Gastroesophageal sphincter (tissue), 4 donors: ENCODE results near the gene ARHGAP42. TPM values are rescaled to one million over a fixed set of nuclear protein-coding genes. Genes with fewer than 3 reads are reported as not detected.
"Not testable (repeated sequence)": the region's sequence is repeated elsewhere in the genome, so short reads cannot be mapped to it uniquely, and the experiment has no call there.

Source experiments
- ATAC-seq: fragments of 150-250 bp; one replicate; pipeline ENCODE4 v1.9.1; 2016; ENCODE audit warnings: mild to moderate bottlenecking, moderate library complexity
- H3K27ac ChIP-seq, 4 donors: fragments of 200-600 bp; sonication (generic) in 3 of 4; 1 replicate in 3 of 4; 2 replicates in 1 of 4; pipeline ENCODE4 v1.5.1; 2016 to 2019
- H3K27me3 ChIP-seq: fragments of 200-600 bp; sonication (generic); one replicate; pipeline ENCODE4 v1.5.1; 2019
- H3K36me3 ChIP-seq, 2 donors: fragments of 200-600 bp; sonication (generic); one replicate each; pipeline ENCODE4 v1.5.1; 2019; ENCODE audit warnings: control low read depth in 1 of 2
- H3K4me1 ChIP-seq, 3 donors: fragments of 200-600 bp; sonication (generic); 1 replicate in 2 of 3; 2 replicates in 1 of 3; pipeline ENCODE4 v1.5.1; 2016 to 2019; ENCODE audit warnings: control low read depth in 2 of 3
- H3K4me3 ChIP-seq, 2 donors: fragments of 200-600 bp; sonication (generic); one replicate each; pipeline ENCODE4 v1.5.1; 2019; ENCODE audit warnings: mild to moderate bottlenecking in 1 of 2, moderate library complexity in 1 of 2
- H3K9me3 ChIP-seq, 3 donors: fragments of 200-600 bp; sonication (generic); one replicate each; pipeline ENCODE4 v1.5.1; 2017 to 2019; ENCODE audit warnings: control low read depth in 2 of 3
- CTCF ChIP-seq, 4 experiments: fragments of 200-600 bp in 2 of 4; fragments of 450-650 bp in 2 of 4; sonication (generic) in 1 of 4; IDR thresholded peaks; one replicate each; pipeline ENCODE4 v1.5.1; 2017 to 2019; ENCODE audit warnings: antibody characterized with exemption in 4 of 4, mild to moderate bottlenecking in 2 of 4, moderate library complexity in 2 of 4
- EP300 ChIP-seq: sonication (generic); formaldehyde crosslinking; IDR thresholded peaks from one replicate; pipeline ENCODE4 v1.6.1; 2017; ENCODE audit warnings: antibody characterized with exemption, mild to moderate bottlenecking
- POLR2A ChIP-seq, 2 donors: fragments of 450-650 bp; IDR thresholded peaks; one replicate each; pipeline ENCODE4 v1.6.1; 2017; ENCODE audit warnings: antibody characterized with exemption in 2 of 2, mild to moderate bottlenecking in 2 of 2, moderate library complexity in 1 of 2
- POLR2AphosphoS5 ChIP-seq: sonication (generic); formaldehyde crosslinking; IDR thresholded peaks from one replicate; pipeline ENCODE4 v1.6.1; 2017; ENCODE audit warnings: antibody characterized with exemption
- WGBS, 2 donors: methylation state at CpG; one replicate each; pipeline ENCODE4 v1.1.5; 2018; ENCODE audit warnings: low coverage in 1 of 2; 5-methylcytosine and 5-hydroxymethylcytosine counted together
- total RNA-seq, 4 donors: library from RNA; depleted of rRNA; stranded (reverse); fragments of >200 nt; gene quantifications; one replicate each; pipeline ENCODE4 v1.1.0, GENCODE V29; 2016

ARHGAP42 gene
- total RNA-seq, 4 donors from 2014 or later, result 6.3 to 29.1 (median 9.9) TPM

- 92 to 98% methylated on average over 4 of the region's 4 CpGs for WGBS, 2 donors
- H3K4me3 ChIP-seq, result no peak overlapping the region
- no peak overlapping the region for H3K27ac ChIP-seq
- no peak for ATAC-seq
- no peaks in the 10 kb centered on the region for H3K4me1 ChIP-seq
- no peaks in the 10 kb centered on the region for H3K9me3 ChIP-seq
- no peak for TF ChIP-seq POLR2A (IDR thresholded peaks at IDR 0.05)
- no peak for TF ChIP-seq POLR2AphosphoS5
- no peak for TF ChIP-seq EP300
- H3K27me3 ChIP-seq, result no peaks in the 10 kb centered on the region
- H3K36me3 ChIP-seq, result no peaks in the 10 kb centered on the region
Measured at GRCh38 chr11:100663996-100664395, 23.1 kb upstream of the ARHGAP42 start.

- not testable (repeated sequence) for ATAC-seq, H3K36me3 ChIP-seq, H3K27ac ChIP-seq, H3K9me3 ChIP-seq, H3K4me3 ChIP-seq, H3K27me3 ChIP-seq, H3K4me1 ChIP-seq
- WGBS, 2 donors, result 98 to 100% methylated on average over 1 to 3 of the region's 3 CpGs
Measured at GRCh38 chr11:100666816-100667215, 20.3 kb upstream of the ARHGAP42 start.

GRCh38 chr11:100667449-100667848, 19.6 kb upstream of the ARHGAP42 start:
- H3K36me3 ChIP-seq, result no peaks in the 10 kb centered on the region
- no peaks in the 10 kb centered on the region for H3K27me3 ChIP-seq
- H3K4me1 ChIP-seq, result peaks cover 0 to 5% (median 0%) of the 10 kb centered on the region in 3 donors
- TF ChIP-seq POLR2A (IDR thresholded peaks at IDR 0.05) (no peak), EP300 (no peak), CTCF (IDR thresholded peaks at IDR 0.05) (no peak), POLR2AphosphoS5 (peak; percentile 65)
- WGBS, 2 donors, result 67% methylated on average over 5 to 6 of the region's 6 CpGs
- no peak for ATAC-seq
- H3K4me3 ChIP-seq, result no peak overlapping the region
- no peaks in the 10 kb centered on the region for H3K9me3 ChIP-seq
- no peak overlapping the region for H3K27ac ChIP-seq

- WGBS, 2 donors, result 90 to 100% methylated on average over 2 of the region's 2 CpGs
- no peak for ATAC-seq
- Histone ChIP-seq H3K4me1 (peaks cover 0 to 14% (median 0%) of the 10 kb centered on the region in 3 donors), H3K36me3 (no peaks in the 10 kb centered on the region), H3K27ac (no peak overlapping the region), H3K9me3 (no peaks in the 10 kb centered on the region), H3K4me3 (no peak overlapping the region), H3K27me3 (no peaks in the 10 kb centered on the region)
- TF ChIP-seq POLR2A (IDR thresholded peaks at IDR 0.05) (no peak), POLR2AphosphoS5 (no peak), EP300 (no peak), CTCF (IDR thresholded peaks at IDR 0.05) (no peak)
Measured at GRCh38 chr11:100670140-100670539, 16.9 kb upstream of the ARHGAP42 start.

GRCh38 chr11:100671471-100671870, 15.6 kb upstream of the ARHGAP42 start:
- ATAC-seq, result no peak
- Histone ChIP-seq H3K36me3 (no peaks in the 10 kb centered on the region), H3K4me1 (peaks cover 0 to 14% (median 0%) of the 10 kb centered on the region in 3 donors), H3K9me3 (no peaks in the 10 kb centered on the region), H3K27ac (no peak overlapping the region), H3K4me3 (no peak overlapping the region), H3K27me3 (no peaks in the 10 kb centered on the region)
- TF ChIP-seq POLR2A (IDR thresholded peaks at IDR 0.05), result no peak
- TF ChIP-seq POLR2AphosphoS5, result no peak
- TF ChIP-seq EP300, result no peak
- no peak for TF ChIP-seq CTCF (IDR thresholded peaks at IDR 0.05)
- 74 to 80% methylated on average over 5 to 6 of the region's 6 CpGs for WGBS, 2 donors

GRCh38 chr11:100672498-100673033, 14.5 kb upstream of the ARHGAP42 start:
- H3K27me3 ChIP-seq, result no peaks in the 10 kb centered on the region
- no peak overlapping the region for H3K27ac ChIP-seq
- no peak for ATAC-seq
- H3K4me1 ChIP-seq, result peaks cover 0 to 14% (median 0%) of the 10 kb centered on the region in 3 donors
- H3K9me3 ChIP-seq, result no peaks in the 10 kb centered on the region
- WGBS, 2 donors, result 56% methylated on average over 3 of the region's 3 CpGs; no CpG with 5 or more reads in 1 of the 2 donors
- TF ChIP-seq POLR2AphosphoS5 (no peak), CTCF (IDR thresholded peaks at IDR 0.05) (no peak), EP300 (no peak), POLR2A (IDR thresholded peaks at IDR 0.05) (no peak)
- no peaks in the 10 kb centered on the region for H3K36me3 ChIP-seq
- H3K4me3 ChIP-seq, result no peak overlapping the region
